Stromal cell of bone marrow (primary cell): ENCODE results near the gene CASR.

Experiments used
- DNase-seq: peaks from one replicate; pipeline ENCODE4 v3.0.0-alpha.2; 2012; ENCODE audit warnings: low read depth

The CASR gene

GRCh38 chr3:122305818-122306621, 122.6 kb downstream of the CASR start:
- DNase-seq, result no peak

GRCh38 chr3:122306622-122306953, 123.1 kb downstream of the CASR start:
- DNase-seq, result no peak

- no peak for DNase-seq
Observed at GRCh38 chr3:122307094-122307687, 123.7 kb downstream of the CASR start.

- DNase-seq, result no peak
Observed at GRCh38 chr3:122307976-122308375, 124.5 kb downstream of the CASR start.

GRCh38 chr3:122310361-122310760, 126.9 kb downstream of the CASR start:
- DNase-seq, result no peak

- no peak for DNase-seq
Observed at GRCh38 chr3:122312826-122313225, 129.4 kb downstream of the CASR start.

- no peak for DNase-seq
Observed at GRCh38 chr3:122313281-122313680, 129.8 kb downstream of the CASR start.

GRCh38 chr3:122314228-122314876, 130.9 kb downstream of the CASR start:
- peak; percentile 43 for DNase-seq

- no peak for DNase-seq
Observed at GRCh38 chr3:122315619-122316018, 132.2 kb downstream of the CASR start.

- no peak for DNase-seq
Observed at GRCh38 chr3:122316368-122316767, 132.9 kb downstream of the CASR start.

GRCh38 chr3:122318620-122319019, 135.2 kb downstream of the CASR start:
- no peak for DNase-seq

GRCh38 chr3:122322095-122323075, 138.9 kb downstream of the CASR start:
- DNase-seq, result no peak

GRCh38 chr3:122324871-122325323, 141.4 kb downstream of the CASR start, which contains the start of gene CSTA:
Gene CSTA, plus strand, starts transcription at chr3:122325248. Its CDS starts 45 bp downstream, at chr3:122325293.
- peak; percentile 20 for DNase-seq

GRCh38 chr3:122325769-122326168, 142.3 kb downstream of the CASR start:
- DNase-seq, result no peak

GRCh38 chr3:122331886-122332285, 148.4 kb downstream of the CASR start:
- no peak for DNase-seq

- no peak for DNase-seq
Observed at GRCh38 chr3:122332551-122332950, 149.1 kb downstream of the CASR start.
